Fibroblast of the aortic adventitia (primary cell): ENCODE measurements around the gene INHA. TPM values are rescaled to one million over a fixed set of nuclear protein-coding genes. Genes with fewer than 3 reads are reported as not detected.

ENCODE experiments used
- DNase-seq: peaks from one replicate; pipeline ENCODE4 v3.0.0-alpha.2; 2010; ENCODE audit warnings: low read depth
- H3K4me3 ChIP-seq: 2 replicates; pipeline ENCODE4 v1.5.1; 2011; ENCODE audit warnings: low read depth, mild to moderate bottlenecking, control low read depth, low read length, moderate library complexity
- CTCF ChIP-seq: IDR thresholded peaks from 2 replicates; pipeline ENCODE4 v1.5.1; 2011; ENCODE audit warnings: mild to moderate bottlenecking, low read length, control low read depth, inconsistent platforms; ENCODE audit not compliant: insufficient read depth
- total RNA-seq: library from RNA; depleted of rRNA; stranded (reverse); fragments of >200 nt; gene quantifications from 2 replicates; pipeline ENCODE4 v1.2.3, GENCODE V29; 2012; ENCODE audit warnings: low replicate concordance

INHA gene
- total RNA-seq, 1 donor, result 0.18 TPM

- H3K4me3 ChIP-seq, result peak overlapping the region; percentile 74
- no peak for DNase-seq
- no peak for TF ChIP-seq CTCF
Observed at GRCh38 chr2:219569635-219570034, 2.5 kb upstream of the INHA start.

GRCh38 chr2:219570194-219570923, 1.8 kb upstream of the INHA start:
- TF ChIP-seq CTCF, result no peak
- peak; percentile 14 for DNase-seq
- peak overlapping the region; percentile 74 for H3K4me3 ChIP-seq

- peak overlapping the region; percentile 74 for H3K4me3 ChIP-seq
- TF ChIP-seq CTCF, result no peak
- DNase-seq, result no peak
Observed at GRCh38 chr2:219570924-219571310, 1.2 kb upstream of the INHA start.

GRCh38 chr2:219571311-219572236, 536 bp upstream of the INHA start, which contains the start of gene OBSL1:
Gene OBSL1 (minus strand): TSS chr2:219571539. CDS start chr2:219571232, 307 bp downstream.
- no peak for TF ChIP-seq CTCF
- H3K4me3 ChIP-seq, result peak within 1 kb of the TSS; percentile 74
- DNase-seq, result peak; percentile 69

GRCh38 chr2:219573166-219573565, 1.1 kb downstream of the INHA start:
- H3K4me3 ChIP-seq, result no peak overlapping the region
- TF ChIP-seq CTCF, result no peak
- no peak for DNase-seq

- no peak overlapping the region for H3K4me3 ChIP-seq
- no peak for DNase-seq
- TF ChIP-seq CTCF, result no peak
Observed at GRCh38 chr2:219574484-219575311, 2.6 kb downstream of the INHA start.
